CD4-positive, alpha-beta memory T cell (primary cell): ENCODE measurements around the gene SLC9A1. TPM values are rescaled to one million over a fixed set of nuclear protein-coding genes. Genes with fewer than 3 reads are reported as not detected.

Source experiments
- CTCF ChIA-PET: fragments of 350-600 bp; sonication (Branson Sonifier 250); formaldehyde crosslinking; loops from one replicate; lab custom pipeline; 2021; ENCODE audit warnings: inconsistent platforms; ENCODE audit not compliant: partially characterized antibody; lab: Charles Lee
- POLR2A ChIA-PET: fragments of 350-600 bp; sonication (Branson Sonifier 250); formaldehyde crosslinking; loops from one replicate; lab custom pipeline; 2021; ENCODE audit not compliant: partially characterized antibody; lab: Charles Lee
- DNase-seq, 5 donors: peaks; one replicate each; pipeline versions ENCODE4 v3.0.0 to v3.0.0-alpha.2; 2020 to 2022; ENCODE audit warnings: mixed read lengths in 1 of 5
- H3K27ac ChIP-seq: one replicate; pipeline ENCODE4 v1.7.0; 2013; ENCODE audit warnings: low read depth, low read length
- H3K27me3 ChIP-seq: 2 replicates; pipeline ENCODE4 v1.7.0; 2013; ENCODE audit warnings: mild to moderate bottlenecking, low read length, moderate library complexity; ENCODE audit not compliant: insufficient read depth
- H3K36me3 ChIP-seq: 2 replicates; pipeline ENCODE4 v1.7.0; 2013; ENCODE audit warnings: mild to moderate bottlenecking, low read length, moderate library complexity; ENCODE audit not compliant: insufficient read depth
- H3K4me1 ChIP-seq: 2 replicates; pipeline ENCODE4 v1.7.0; 2013; ENCODE audit warnings: mild to moderate bottlenecking, low read length, moderate library complexity; ENCODE audit not compliant: insufficient read depth
- H3K4me3 ChIP-seq, 2 donors: one replicate each; pipeline ENCODE4 v1.7.0; 2013; ENCODE audit warnings: low read length in 2 of 2, mild to moderate bottlenecking in 1 of 2
- H3K9me3 ChIP-seq, 2 donors: one replicate each; pipeline ENCODE4 v1.7.0; 2013; ENCODE audit warnings: low read length in 2 of 2, control low read depth in 1 of 2; ENCODE audit not compliant: control insufficient read depth in 1 of 2
- H3K27ac Mint-ChIP-seq, 7 donors: one replicate each; pipeline ENCODE4 v1.8.0; 2020 to 2021; ENCODE audit warnings: mixed read lengths in 7 of 7, mild to moderate bottlenecking in 6 of 7, inconsistent platforms in 3 of 7, moderate library complexity in 3 of 7
- H3K27me3 Mint-ChIP-seq, 2 donors: one replicate each; pipeline ENCODE4 v1.8.0; 2020 to 2021; ENCODE audit warnings: mixed read lengths in 2 of 2
- H3K36me3 Mint-ChIP-seq, 2 donors: one replicate each; pipeline ENCODE4 v1.8.0; 2020 to 2021; ENCODE audit warnings: mixed read lengths in 2 of 2, inconsistent platforms in 1 of 2, mild to moderate bottlenecking in 1 of 2
- H3K4me1 Mint-ChIP-seq, 4 donors: one replicate each; pipeline ENCODE4 v1.8.0; 2020 to 2021; ENCODE audit warnings: mixed read lengths in 4 of 4, mild to moderate bottlenecking in 1 of 4
- H3K4me3 Mint-ChIP-seq, 8 donors: one replicate each; pipeline ENCODE4 v1.8.0; 2020 to 2021; ENCODE audit warnings: mixed read lengths in 8 of 8, mild to moderate bottlenecking in 7 of 8, moderate library complexity in 6 of 8, inconsistent platforms in 3 of 8
- H3K9me3 Mint-ChIP-seq, 8 donors: one replicate each; pipeline ENCODE4 v1.8.0; 2020 to 2021; ENCODE audit warnings: mixed read lengths in 8 of 8, mild to moderate bottlenecking in 5 of 8, inconsistent platforms in 3 of 8, moderate library complexity in 1 of 8
- intact Hi-C: fragments of 100-400 bp; cut with micrococcal nuclease; formaldehyde crosslinking; loops from one replicate; pipeline ENCODE4 v1.15.1; 2023
- polyA plus RNA-seq, 2 donors: library from polyadenylated mRNA; unstranded; fragments of 300-500 nt; fragmentation: Illumina TruSeq; gene quantifications; one replicate each; pipeline ENCODE4 v1.2.3, GENCODE V29; 2021
- total RNA-seq, 2 experiments: library from RNA; stranded (reverse); gene quantifications; one replicate each; pipeline ENCODE4 v1.2.3, GENCODE V29; 2021

SLC9A1 gene
- total and polyA plus RNA-seq, 4 experiments from 2014 or later = 2.1 to 15.0 (median 12.3) TPM

DNA sequence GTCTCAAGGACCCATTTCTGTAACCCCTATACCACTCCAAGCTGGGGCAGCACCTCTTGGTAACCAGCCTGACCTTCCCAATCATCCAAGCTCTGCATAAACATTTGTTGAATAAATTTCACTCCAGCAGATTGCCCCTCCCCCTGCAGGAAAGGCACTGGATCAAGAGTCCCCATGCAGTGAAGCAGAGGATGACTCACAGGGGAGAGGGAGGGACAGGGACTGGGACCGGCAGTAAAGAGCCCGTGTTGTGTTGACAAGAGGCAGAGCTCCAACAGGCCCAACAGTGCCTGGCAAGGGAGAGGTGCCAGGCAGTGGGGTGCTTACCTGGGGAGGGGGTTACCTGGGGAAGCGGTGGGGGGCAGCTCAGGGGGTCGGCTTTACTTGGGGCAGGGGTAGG, 32.3 kb downstream of the SLC9A1 start:
- Histone ChIP-seq H3K27ac (no peak overlapping the region), H3K27me3 (no peaks in the 10 kb centered on the region), H3K4me3 (no peak overlapping the region), H3K36me3 (no peaks in the 10 kb centered on the region), H3K4me1 (no peaks in the 10 kb centered on the region), H3K9me3 (no peaks in the 10 kb centered on the region)
- peaks cover 0 to 8% (median under 1%) of the 10 kb centered on the region in 4 donors for H3K4me1 Mint-ChIP-seq
- H3K27me3 Mint-ChIP-seq = no peaks in the 10 kb centered on the region
- ChIA-PET POLR2A (no interaction called here), CTCF (no interaction called here)
- no peak for DNase-seq
- H3K9me3 Mint-ChIP-seq = no peaks in the 10 kb centered on the region
- H3K36me3 Mint-ChIP-seq = peaks cover 0 to 1% of the 10 kb centered on the region in 2 donors
- H3K4me3 Mint-ChIP-seq = no peak overlapping the region
- intact Hi-C loops = no loop called here
- peak overlapping the region in 5 of 7 donors; percentile 24 to 89 (median 59) for H3K27ac Mint-ChIP-seq

- H3K9me3 ChIP-seq = no peaks in the 10 kb centered on the region
- no peak for DNase-seq
- Mint-ChIP-seq H3K36me3 (no peaks in the 10 kb centered on the region), H3K9me3 (no peaks in the 10 kb centered on the region), H3K4me1 (peaks cover 7 to 12% (median 8%) of the 10 kb centered on the region in 4 donors), H3K4me3 (no peak overlapping the region), H3K27me3 (no peaks in the 10 kb centered on the region), H3K27ac (peak overlapping the region in 6 of 7 donors; percentile 1 to 47 (median 30))
- POLR2A ChIA-PET = no interaction called here
- CTCF ChIA-PET = interaction anchor here (1.1 kb wide), 1 partner anchor 9 kb away, joined by 3 read pairs; no protein-coding TSS in a partner anchor
- intact Hi-C loops = no loop called here
- no peaks in the 10 kb centered on the region for H3K4me1 ChIP-seq
- no peak overlapping the region for H3K27ac ChIP-seq
- H3K27me3 ChIP-seq = no peaks in the 10 kb centered on the region
- H3K4me3 ChIP-seq = no peak overlapping the region
- H3K36me3 ChIP-seq = no peaks in the 10 kb centered on the region
These were observed 34.1 kb downstream of the SLC9A1 start for GRCh38 chr1:27120854-27121253.

DNA sequence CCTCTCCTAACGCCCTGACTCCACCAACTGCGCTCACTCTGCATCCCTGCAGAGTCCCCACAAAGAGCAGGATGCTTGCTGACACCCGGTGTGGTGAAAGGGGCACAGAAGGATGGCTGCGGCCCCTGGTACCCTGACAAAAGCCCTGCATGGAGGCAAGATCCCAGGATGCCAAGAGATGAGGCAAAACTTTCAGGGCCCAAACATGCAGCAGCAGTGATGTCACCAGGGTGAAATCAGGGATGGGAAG, 36.6 kb downstream of the SLC9A1 start:
- Histone ChIP-seq H3K4me3 (no peak overlapping the region), H3K4me1 (peaks cover 13% of the 10 kb centered on the region), H3K9me3 (no peaks in the 10 kb centered on the region), H3K27ac (no peak overlapping the region), H3K36me3 (no peaks in the 10 kb centered on the region), H3K27me3 (no peaks in the 10 kb centered on the region)
- Mint-ChIP-seq H3K4me3 (no peak overlapping the region), H3K9me3 (no peaks in the 10 kb centered on the region), H3K4me1 (peaks cover 21 to 33% (median 32%) of the 10 kb centered on the region in 4 donors), H3K36me3 (peaks cover 0 to 1% of the 10 kb centered on the region in 2 donors), H3K27me3 (no peaks in the 10 kb centered on the region), H3K27ac (no peak overlapping the region)
- CTCF ChIA-PET = interaction anchor here (1.0 to 1.6 kb wide), 5 partner anchors 18 to 166 kb away, joined by 3 to 4 read pairs (median 4); no protein-coding TSS in a partner anchor
- no peak for DNase-seq
- POLR2A ChIA-PET = interaction anchor here (1.1 kb wide), 1 partner anchor 19 kb away, joined by 3 read pairs; no protein-coding TSS in a partner anchor
- intact Hi-C loops = no loop called here

DNA sequence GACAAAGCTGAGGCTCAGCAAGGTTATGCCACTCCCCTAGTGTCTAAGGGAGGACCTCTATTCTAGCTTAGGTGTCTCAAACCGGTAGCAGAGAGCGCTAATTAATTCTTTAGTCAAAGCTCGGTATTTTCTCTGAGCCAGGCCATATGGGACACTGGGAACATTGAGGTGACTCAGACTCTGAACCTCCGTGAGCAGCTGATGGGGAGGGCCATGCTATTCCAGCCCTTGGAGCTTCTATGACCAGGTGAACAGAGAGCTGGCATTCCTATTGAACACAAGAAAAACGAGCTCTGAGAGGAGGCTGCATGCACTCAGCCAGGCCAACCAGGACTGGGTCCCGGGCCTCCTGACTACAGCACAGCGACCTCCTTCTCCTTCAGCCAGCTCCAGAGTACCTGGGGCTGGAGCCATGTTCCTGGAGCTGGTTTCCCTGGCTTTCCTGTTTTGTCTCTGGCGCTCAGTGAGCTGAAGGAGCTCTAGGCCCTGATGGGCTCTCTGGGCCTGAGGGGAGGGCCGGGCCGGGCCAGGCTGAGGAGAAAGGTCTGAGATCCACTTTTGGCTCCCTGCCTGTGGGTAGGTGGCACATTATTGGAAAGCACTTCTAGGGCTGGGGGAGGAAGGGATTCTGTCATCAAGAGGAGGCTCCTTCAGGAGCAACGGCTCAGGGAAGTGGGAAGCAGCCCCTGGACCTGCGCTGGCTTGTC, 37.0 kb downstream of the SLC9A1 start:
- Mint-ChIP-seq H3K27ac (no peak overlapping the region), H3K36me3 (peaks cover 0 to 3% of the 10 kb centered on the region in 2 donors), H3K4me3 (no peak overlapping the region), H3K4me1 (peaks cover 23 to 38% (median 36%) of the 10 kb centered on the region in 4 donors), H3K9me3 (no peaks in the 10 kb centered on the region), H3K27me3 (no peaks in the 10 kb centered on the region)
- H3K27ac ChIP-seq = no peak overlapping the region
- H3K4me3 ChIP-seq = no peak overlapping the region
- peaks cover 17% of the 10 kb centered on the region for H3K4me1 ChIP-seq
- H3K27me3 ChIP-seq = no peaks in the 10 kb centered on the region
- no peaks in the 10 kb centered on the region for H3K36me3 ChIP-seq
- no peak for DNase-seq
- no peaks in the 10 kb centered on the region for H3K9me3 ChIP-seq
- intact Hi-C loops = no loop called here
- ChIA-PET POLR2A (interaction anchor here (1.1 to 1.2 kb wide), 2 partner anchors 19 to 165 kb away, joined by 3 read pairs; no protein-coding TSS in a partner anchor), CTCF (interaction anchor here (1.0 to 1.6 kb wide), 6 partner anchors 18 to 166 kb away, joined by 3 to 4 read pairs (median 4); no protein-coding TSS in a partner anchor)

GRCh38 chr1:27116697-27117096, 38.2 kb downstream of the SLC9A1 start:
- Histone ChIP-seq H3K4me3 (no peak overlapping the region), H3K9me3 (no peaks in the 10 kb centered on the region), H3K27me3 (no peaks in the 10 kb centered on the region), H3K27ac (no peak overlapping the region), H3K4me1 (peaks cover 29% of the 10 kb centered on the region), H3K36me3 (no peaks in the 10 kb centered on the region)
- intact Hi-C loops = no loop called here
- DNase-seq = no peak
- Mint-ChIP-seq H3K4me3 (no peak overlapping the region), H3K36me3 (peaks cover 0 to 6% of the 10 kb centered on the region in 2 donors), H3K9me3 (no peaks in the 10 kb centered on the region), H3K4me1 (peaks cover 31 to 49% (median 44%) of the 10 kb centered on the region in 4 donors), H3K27ac (peak overlapping the region in 6 of 7 donors; percentile 17 to 91 (median 52)), H3K27me3 (no peaks in the 10 kb centered on the region)
- ChIA-PET CTCF (interaction anchor here (1.3 to 7.3 kb wide), 3 partner anchors 16 to 81 kb away, joined by 4 to 85 read pairs (median 16); no protein-coding TSS in a partner anchor), POLR2A (interaction anchor here (3.0 to 6.3 kb wide), 2 partner anchors 20 to 37 kb away, joined by 13 to 62 read pairs; partner anchors contain the start of gene SLC9A1)

DNA sequence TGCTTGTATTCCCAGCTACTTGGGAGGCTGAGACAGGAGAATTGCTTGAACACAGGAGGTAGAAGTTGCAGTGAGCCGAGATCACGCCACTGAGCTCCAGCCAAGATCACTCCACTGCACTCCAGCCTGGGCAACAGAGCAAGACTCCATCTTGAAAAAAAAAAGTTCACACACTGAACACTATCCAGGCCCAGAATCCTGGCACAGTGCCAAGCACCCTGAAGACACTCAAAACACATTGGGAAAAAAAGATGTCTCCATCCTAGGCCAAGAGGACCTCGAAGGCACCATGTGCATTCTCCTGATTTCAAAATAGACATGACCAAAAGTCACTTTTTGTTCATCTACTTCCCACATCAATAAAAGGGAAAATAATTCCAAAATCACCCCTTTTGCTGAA, 38.7 kb downstream of the SLC9A1 start:
- ChIA-PET POLR2A (interaction anchor here (3.0 to 6.3 kb wide), 2 partner anchors 21 to 37 kb away, joined by 13 to 62 read pairs; partner anchors contain the start of gene SLC9A1), CTCF (interaction anchor here (2.5 to 7.3 kb wide), 4 partner anchors 16 to 168 kb away, joined by 16 to 85 read pairs (median 66); partner anchors contain the start of gene SLC9A1)
- H3K4me1 ChIP-seq = peaks cover 31% of the 10 kb centered on the region
- H3K4me3 ChIP-seq = no peak overlapping the region
- peaks cover 0 to 6% of the 10 kb centered on the region in 2 donors for H3K36me3 Mint-ChIP-seq
- H3K27me3 Mint-ChIP-seq = no peaks in the 10 kb centered on the region
- H3K36me3 ChIP-seq = no peaks in the 10 kb centered on the region
- H3K9me3 ChIP-seq = no peaks in the 10 kb centered on the region
- H3K27ac ChIP-seq = no peak overlapping the region
- peaks cover 32 to 52% (median 46%) of the 10 kb centered on the region in 4 donors for H3K4me1 Mint-ChIP-seq
- H3K4me3 Mint-ChIP-seq = no peak overlapping the region
- intact Hi-C loops = no loop called here
- no peaks in the 10 kb centered on the region for H3K27me3 ChIP-seq
- DNase-seq = no peak
- peak overlapping the region in 4 of 7 donors; percentile 22 to 91 (median 66) for H3K27ac Mint-ChIP-seq
- no peaks in the 10 kb centered on the region for H3K9me3 Mint-ChIP-seq

DNA sequence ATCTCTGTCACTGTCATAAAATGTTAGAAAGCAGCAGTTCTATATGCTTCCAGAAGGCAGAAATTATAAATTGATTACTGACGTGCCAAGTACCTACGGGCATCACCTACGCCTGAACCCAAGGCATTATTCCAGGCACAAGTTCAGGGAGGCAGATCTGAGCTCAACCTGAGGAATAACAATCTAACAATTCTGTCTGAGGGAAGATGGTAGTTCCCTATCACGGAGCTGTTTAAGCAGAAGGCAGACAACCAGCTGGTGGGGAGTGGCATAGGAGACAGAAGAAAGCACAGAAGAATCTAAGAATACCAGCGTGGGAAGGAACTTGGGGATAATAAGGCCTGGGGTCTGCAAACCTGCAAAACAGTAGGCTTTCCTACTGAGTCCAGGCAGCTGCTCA, 40.4 kb downstream of the SLC9A1 start:
- Mint-ChIP-seq H3K27me3 (no peaks in the 10 kb centered on the region), H3K9me3 (no peaks in the 10 kb centered on the region), H3K4me1 (peaks cover 33 to 62% (median 51%) of the 10 kb centered on the region in 4 donors), H3K4me3 (no peak overlapping the region), H3K36me3 (peaks cover 0 to 6% of the 10 kb centered on the region in 2 donors), H3K27ac (peak overlapping the region in 6 of 7 donors; percentile 47 to 86 (median 76))
- intact Hi-C loops = no loop called here
- Histone ChIP-seq H3K9me3 (no peaks in the 10 kb centered on the region), H3K4me3 (no peak overlapping the region), H3K36me3 (no peaks in the 10 kb centered on the region), H3K27me3 (no peaks in the 10 kb centered on the region), H3K27ac (no peak overlapping the region), H3K4me1 (peaks cover 31% of the 10 kb centered on the region)
- ChIA-PET POLR2A (interaction anchor here (1.3 to 6.3 kb wide), 3 partner anchors 22 to 170 kb away, joined by 3 to 62 read pairs (median 13); partner anchors contain the start of gene SLC9A1), CTCF (interaction anchor here (0.8 to 7.3 kb wide), 10 partner anchors 14 to 281 kb away, joined by 3 to 85 read pairs (median 10); partner anchors contain the start of gene SLC9A1)
- DNase-seq = no peak
